OCI-LY7 (cell line): ENCODE measurements around the gene PTBP3. TPM values are rescaled to one million over a fixed set of nuclear protein-coding genes. Genes with fewer than 3 reads are reported as not detected.

ENCODE experiments used
- BruUV-seq: library from RNA; stranded (reverse); fragments of 400-500 nt; replicated peaks from 2 replicates; lab custom pipeline; 2021; lab: Mats Ljungman, UMichigan
- CTCF ChIA-PET: fragments of 300-600 bp; sonication (Branson Sonifier 250); formaldehyde crosslinking; loops from one replicate; lab custom pipeline; 2022; ENCODE audit warnings: antibody characterized with exemption; ENCODE audit not compliant: unreplicated experiment; lab: Charles Lee
- POLR2A ChIA-PET: fragments of 300-600 bp; sonication (Branson Sonifier 250); formaldehyde crosslinking; loops from one replicate; lab custom pipeline; 2022; ENCODE audit warnings: antibody characterized with exemption; lab: Charles Lee
- DNase-seq: peaks from one replicate; pipeline ENCODE4 v3.0.0-alpha.2; 2015; ENCODE audit warnings: low spot score
- H2AFZ ChIP-seq: fragments of 200-600 bp; sonication (generic), shearing (Covaris generic); 2 replicates; pipeline ENCODE4 v1.6.1; 2014; ENCODE audit warnings: mild to moderate bottlenecking, antibody characterized with exemption, low read length, moderate library complexity
- H3K27ac ChIP-seq: fragments of 200-600 bp; sonication (generic); 2 replicates; pipeline ENCODE4 v1.5.1; 2014; ENCODE audit warnings: mixed run types, low read depth, mild to moderate bottlenecking, moderate library complexity, low read length, inconsistent platforms; ENCODE audit not compliant: poor library complexity, severe bottlenecking
- H3K36me3 ChIP-seq: fragments of 200-600 bp; sonication (generic); 2 replicates; pipeline ENCODE4 v1.6.1; 2014; ENCODE audit warnings: mild to moderate bottlenecking, antibody characterized with exemption, low read length, moderate library complexity, mixed read lengths; ENCODE audit not compliant: insufficient read depth
- H3K4me1 ChIP-seq: fragments of 200-600 bp; sonication (generic); 2 replicates; pipeline ENCODE4 v1.5.1; 2014; ENCODE audit warnings: mild to moderate bottlenecking, low read length; ENCODE audit not compliant: insufficient read depth, poor library complexity, severe bottlenecking
- H3K4me2 ChIP-seq: fragments of 200-600 bp; sonication (generic); 2 replicates; pipeline ENCODE4 v1.6.1; 2014; ENCODE audit warnings: mild to moderate bottlenecking, low read length
- H3K4me3 ChIP-seq: fragments of 200-600 bp; sonication (generic); 2 replicates; pipeline ENCODE4 v1.5.1; 2014; ENCODE audit warnings: mild to moderate bottlenecking, low read depth, low read length; ENCODE audit not compliant: poor library complexity, severe bottlenecking
- H3K79me2 ChIP-seq: fragments of 200-600 bp; sonication (generic); 2 replicates; pipeline ENCODE4 v1.6.1; 2016; ENCODE audit warnings: low read depth, mild to moderate bottlenecking, low read length, moderate library complexity, mixed read lengths; ENCODE audit not compliant: insufficient read depth
- H3K9me2 ChIP-seq: fragments of 200-600 bp; sonication (generic); 2 replicates; pipeline ENCODE4 v1.6.1; 2016; ENCODE audit warnings: mild to moderate bottlenecking, low read length, mixed read lengths; ENCODE audit not compliant: insufficient read depth
- H3K9me3 ChIP-seq: fragments of 200-600 bp; sonication (generic); 2 replicates; pipeline ENCODE4 v1.6.1; 2014; ENCODE audit warnings: mild to moderate bottlenecking, mixed run types, low read length, mixed read lengths
- H4K20me1 ChIP-seq: fragments of 200-600 bp; sonication (generic); 2 replicates; pipeline ENCODE4 v1.6.1; 2014; ENCODE audit warnings: mild to moderate bottlenecking, antibody characterized with exemption, low read length, moderate library complexity, mixed read lengths; ENCODE audit not compliant: insufficient read depth
- EZH2phosphoT487 ChIP-seq: fragments of 200-600 bp; sonication (generic); IDR thresholded peaks from 2 replicates; pipeline ENCODE4 v1.6.1; 2018; ENCODE audit warnings: low read depth, borderline replicate concordance, mild to moderate bottlenecking, mixed run types, antibody characterized with exemption, low read length, moderate library complexity, mixed read lengths
- intact Hi-C: fragments of 100-400 bp; cut with micrococcal nuclease; formaldehyde crosslinking; loops from one replicate; pipeline ENCODE4 v1.10.0; 2022; ENCODE audit not compliant: unreplicated experiment
- total RNA-seq, 2 experiments: library from RNA; depleted of rRNA in 1 of 2; stranded (reverse); fragments of >200 nt in 1 of 2; shearing (Covaris generic) in 1 of 2; gene quantifications; 2 replicates each; pipeline ENCODE4 v1.2.3, GENCODE V29; 2014 to 2022
- TF ChIP-seq, protein P1 (sequence below): fragments of 200-600 bp; sonication (generic); conservative IDR thresholded peaks from 2 replicates; pipeline ENCODE4 v1.5.1; 2014; ENCODE audit warnings: mild to moderate bottlenecking, antibody characterized with exemption, low read length, moderate library complexity, mixed read lengths

PTBP3 gene
- total RNA-seq, 2 experiments from 2014 or later, result 38.1 to 98.2 TPM

GRCh38 chr9:112334432-112334841, 1.0 kb upstream of the PTBP3 start:
- Histone ChIP-seq H3K36me3 (peaks cover 7% of the 10 kb centered on the region), H3K4me1 (peaks cover 23% of the 10 kb centered on the region), H3K4me2 (peak overlapping the region; percentile 92), H3K9me2 (no peaks in the 10 kb centered on the region), H3K79me2 (peaks cover 34% of the 10 kb centered on the region), H3K4me3 (peak overlapping the region; percentile 71), H3K27ac (peak overlapping the region; percentile 71), H3K9me3 (no peaks in the 10 kb centered on the region), H2AFZ (peak overlapping the region; percentile 99), H4K20me1 (peaks cover 11% of the 10 kb centered on the region; the same call in 1 of the 2 replicates)
- CTCF ChIA-PET, result interaction anchor here (0.6 kb wide), 1 partner anchor 1239 kb away, joined by 8 read pairs; no protein-coding TSS in a partner anchor
- no peak for TF ChIP-seq EZH2phosphoT487
- TF ChIP-seq, protein P1, sequence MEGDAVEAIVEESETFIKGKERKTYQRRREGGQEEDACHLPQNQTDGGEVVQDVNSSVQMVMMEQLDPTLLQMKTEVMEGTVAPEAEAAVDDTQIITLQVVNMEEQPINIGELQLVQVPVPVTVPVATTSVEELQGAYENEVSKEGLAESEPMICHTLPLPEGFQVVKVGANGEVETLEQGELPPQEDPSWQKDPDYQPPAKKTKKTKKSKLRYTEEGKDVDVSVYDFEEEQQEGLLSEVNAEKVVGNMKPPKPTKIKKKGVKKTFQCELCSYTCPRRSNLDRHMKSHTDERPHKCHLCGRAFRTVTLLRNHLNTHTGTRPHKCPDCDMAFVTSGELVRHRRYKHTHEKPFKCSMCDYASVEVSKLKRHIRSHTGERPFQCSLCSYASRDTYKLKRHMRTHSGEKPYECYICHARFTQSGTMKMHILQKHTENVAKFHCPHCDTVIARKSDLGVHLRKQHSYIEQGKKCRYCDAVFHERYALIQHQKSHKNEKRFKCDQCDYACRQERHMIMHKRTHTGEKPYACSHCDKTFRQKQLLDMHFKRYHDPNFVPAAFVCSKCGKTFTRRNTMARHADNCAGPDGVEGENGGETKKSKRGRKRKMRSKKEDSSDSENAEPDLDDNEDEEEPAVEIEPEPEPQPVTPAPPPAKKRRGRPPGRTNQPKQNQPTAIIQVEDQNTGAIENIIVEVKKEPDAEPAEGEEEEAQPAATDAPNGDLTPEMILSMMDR, result peak; percentile 2; the same call in 1 of the 2 replicates
- no TSS peak for BruUV-seq
- intact Hi-C loops, result loop anchor here (1.0 to 5.0 kb wide), 4 partner anchors 44 to 852 kb away; partner anchors contain the start of genes ECPAS and INIP
- POLR2A ChIA-PET, result interaction anchor here (0.7 kb wide), 1 partner anchor 45 kb away, joined by 3 read pairs; the partner anchor contains the start of gene HSDL2
- peak; percentile 59 for DNase-seq

DNA sequence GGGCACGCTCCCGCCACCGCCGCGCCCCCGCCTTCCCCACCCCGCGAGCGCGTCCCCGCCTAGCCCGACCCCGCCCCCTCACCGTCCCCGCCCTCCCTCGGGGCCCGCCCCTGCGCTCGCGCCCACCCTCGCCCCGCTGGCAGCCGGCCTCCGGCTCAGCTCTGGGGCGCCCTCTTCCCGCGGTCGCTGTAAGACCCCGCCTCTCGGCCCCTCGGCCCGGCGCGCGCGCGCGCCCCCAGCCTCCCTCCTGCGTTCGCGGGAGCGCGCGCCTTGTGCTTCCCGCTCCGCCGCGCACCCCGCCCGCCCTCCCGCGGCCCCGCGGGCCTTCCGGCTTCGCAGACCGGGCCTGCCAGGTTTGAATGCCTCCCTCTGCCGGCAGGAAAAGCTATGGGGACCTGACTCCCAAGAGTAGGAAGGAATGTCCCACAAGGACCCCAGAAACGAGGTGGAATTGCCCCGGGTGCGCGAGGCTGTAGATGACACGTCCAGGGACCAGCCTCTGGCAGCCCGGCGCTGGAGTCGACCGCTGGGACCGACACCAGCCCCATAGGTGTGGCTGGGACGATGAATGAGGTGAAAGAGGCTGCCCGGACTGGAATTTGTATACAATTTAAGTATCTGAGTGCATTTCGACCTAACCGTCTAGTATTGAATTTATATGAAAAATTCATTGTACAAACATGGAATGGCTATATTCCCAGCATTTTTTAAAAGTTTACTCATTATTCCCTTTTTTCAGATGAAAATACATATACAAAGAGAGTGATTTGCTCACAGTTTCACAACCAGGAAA, 416 bp upstream of the PTBP3 start:
- peaks cover 23% of the 10 kb centered on the region for H3K4me1 ChIP-seq
- H3K79me2 ChIP-seq, result peaks cover 40% of the 10 kb centered on the region
- TF ChIP-seq, protein P1, result peak; percentile 52
- no peak for TF ChIP-seq EZH2phosphoT487
- H3K4me2 ChIP-seq, result peak overlapping the region; percentile 92
- peak overlapping the region; percentile 99 for H2AFZ ChIP-seq
- peak; percentile 98 for DNase-seq
- peak overlapping the region; percentile 91 for H3K27ac ChIP-seq
- H3K4me3 ChIP-seq, result peak overlapping the region; percentile 86
- CTCF ChIA-PET, result interaction anchor here (0.5 to 0.6 kb wide), 2 partner anchors 126 to 1239 kb away, joined by 3 to 8 read pairs; no protein-coding TSS in a partner anchor
- BruUV-seq, result TSS peak; percentile 92
- peaks cover 11% of the 10 kb centered on the region; the same call in 1 of the 2 replicates for H4K20me1 ChIP-seq
- no peaks in the 10 kb centered on the region for H3K9me3 ChIP-seq
- POLR2A ChIA-PET, result interaction anchor here (0.5 to 0.8 kb wide), 2 partner anchors 15 to 20 kb away, joined by 3 to 4 read pairs; no protein-coding TSS in a partner anchor
- intact Hi-C loops, result loop anchor here (1.0 to 5.0 kb wide), 7 partner anchors 45 to 852 kb away; partner anchors contain the start of genes DNAJC25, ECPAS, INIP and UGCG
- peaks cover 13% of the 10 kb centered on the region for H3K36me3 ChIP-seq
- H3K9me2 ChIP-seq, result no peaks in the 10 kb centered on the region
